HEK293 (cell line): Measurements from ENCODE around the gene EZH2.

ENCODE experiments used
- KLF16 ChIP-seq: fragments of 450-650 bp; formaldehyde crosslinking; IDR thresholded peaks from 2 replicates; pipeline ENCODE4 v1.5.1; 2017; ENCODE audit warnings: missing biosample characterization, missing genetic modification characterization
- MYNN ChIP-seq: fragments of 450-650 bp; formaldehyde crosslinking; IDR thresholded peaks from 2 replicates; pipeline ENCODE4 v1.5.1; 2016; ENCODE audit warnings: missing biosample characterization, missing genetic modification characterization, borderline replicate concordance
- REPIN1 ChIP-seq: fragments of 450-650 bp; formaldehyde crosslinking; IDR thresholded peaks from 2 replicates; pipeline ENCODE4 v1.5.1; 2017; ENCODE audit warnings: missing biosample characterization, missing genetic modification characterization, low read depth
- SP2 ChIP-seq: fragments of 450-650 bp; formaldehyde crosslinking; IDR thresholded peaks from 2 replicates; pipeline ENCODE4 v1.5.1; 2016; ENCODE audit warnings: missing biosample characterization, missing genetic modification characterization
- SP3 ChIP-seq: fragments of 450-650 bp; formaldehyde crosslinking; IDR thresholded peaks from 2 replicates; pipeline ENCODE4 v1.5.1; 2016; ENCODE audit warnings: missing biosample characterization, missing genetic modification characterization
- ZNF24 ChIP-seq: fragments of 450-650 bp; formaldehyde crosslinking; IDR thresholded peaks from 2 replicates; pipeline ENCODE4 v1.5.1; 2016; ENCODE audit warnings: missing biosample characterization, missing genetic modification characterization
- ZNF274 ChIP-seq, 2 experiments: fragments of 200-500 bp in 1 of 2; fragments of 450-650 bp in 1 of 2; sonication (Bioruptor generic) in 1 of 2; formaldehyde crosslinking in 1 of 2; IDR thresholded peaks; 2 replicates each; pipeline versions ENCODE4 v1.5.1 to v1.6.1; 2014 to 2016; ENCODE audit warnings: borderline replicate concordance in 1 of 2, inconsistent platforms in 1 of 2, low read length in 1 of 2, missing biosample characterization in 1 of 2, missing genetic modification characterization in 1 of 2
- ZNF350 ChIP-seq: fragments of 450-650 bp; formaldehyde crosslinking; IDR thresholded peaks from 2 replicates; pipeline ENCODE4 v1.5.0; 2017; ENCODE audit warnings: missing biosample characterization, mild to moderate bottlenecking, missing genetic modification characterization
- ZNF664 ChIP-seq: fragments of 450-650 bp; formaldehyde crosslinking; IDR thresholded peaks from 2 replicates; pipeline ENCODE4 v1.5.1; 2016; ENCODE audit warnings: missing biosample characterization, missing genetic modification characterization
- ZNF747 ChIP-seq: fragments of 450-650 bp; formaldehyde crosslinking; IDR thresholded peaks from 2 replicates; pipeline ENCODE4 v1.5.1; 2016; ENCODE audit warnings: missing biosample characterization, missing genetic modification characterization
- ZNF76 ChIP-seq: fragments of 450-650 bp; formaldehyde crosslinking; IDR thresholded peaks from 2 replicates; pipeline ENCODE4; 2016; ENCODE audit warnings: low read depth, missing biosample characterization, missing genetic modification characterization, borderline replicate concordance
- TF ChIP-seq, protein P1 (sequence below): fragments of 450-650 bp; formaldehyde crosslinking; IDR thresholded peaks from 2 replicates; pipeline ENCODE4 v1.5.1; 2016; ENCODE audit warnings: missing biosample characterization, missing genetic modification characterization
- TF ChIP-seq, protein P2 (sequence below): IDR thresholded peaks from 2 replicates; pipeline ENCODE4 v1.6.1; 2011; ENCODE audit warnings: mild to moderate bottlenecking, low read depth, low read length, borderline replicate concordance
- TF ChIP-seq, protein P3 (sequence below): fragments of 450-650 bp; formaldehyde crosslinking; conservative IDR thresholded peaks from 2 replicates; pipeline ENCODE4 v1.5.1; 2016; ENCODE audit warnings: low read depth, missing biosample characterization, missing genetic modification characterization

DNA sequence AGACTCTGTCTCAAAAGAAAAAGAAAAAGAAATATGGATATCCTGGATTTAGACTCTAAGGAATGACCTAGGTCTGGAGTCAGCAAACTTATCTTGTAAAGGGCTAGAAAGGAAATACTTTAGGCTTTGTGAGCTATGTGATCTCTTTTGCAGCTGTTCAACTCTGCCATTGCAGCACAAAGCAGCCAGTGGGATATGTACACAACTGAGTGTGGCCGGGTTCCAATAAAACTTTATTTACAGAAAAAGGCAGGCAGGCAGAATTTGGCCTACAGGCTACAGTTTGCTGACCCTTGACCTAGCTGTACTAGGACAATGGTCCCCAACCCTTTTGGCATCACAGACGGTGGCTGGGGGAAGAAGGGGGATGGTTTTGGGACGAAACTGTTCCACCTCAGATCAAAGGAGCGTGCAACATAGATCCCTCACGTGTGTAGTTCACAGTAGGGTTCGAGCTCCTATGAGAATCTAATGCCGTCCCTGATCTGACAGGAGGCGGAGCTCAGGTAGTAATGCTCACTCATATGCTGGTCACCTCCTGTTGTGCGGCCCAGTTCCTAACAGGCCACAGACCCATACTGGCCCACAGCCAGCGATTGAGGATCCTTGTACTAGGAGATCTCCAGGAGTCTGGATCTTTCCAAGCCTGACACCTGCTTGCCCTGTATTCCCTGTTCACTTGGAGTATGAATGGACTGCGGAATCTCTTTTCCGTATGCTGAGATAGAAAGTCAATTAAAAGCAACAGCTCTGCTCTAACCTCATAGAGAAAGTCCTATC lies 122.4 kb downstream of the EZH2 start:
- TF ChIP-seq ZNF747 (tag by site-specific recombination) (no peak), SP3 (tag by site-specific recombination) (no peak), KLF16 (tag by site-specific recombination) (no peak), MYNN (tag by site-specific recombination) (no peak), SP2 (tag by site-specific recombination) (no peak), REPIN1 (tag by site-specific recombination) (no peak), ZNF664 (tag by site-specific recombination) (no peak), ZNF76 (tag by site-specific recombination) (no peak), ZNF350 (tag by site-specific recombination) (no peak), ZNF274 (IDR thresholded peaks at IDR 0.05; ENCODE audit: low read length) (no peak), ZNF274 (tag by site-specific recombination; IDR thresholded peaks at IDR 0.05; ENCODE audit: borderline replicate concordance) (no peak), ZNF24 (tag by site-specific recombination) (no peak)
- TF ChIP-seq, protein P1, sequence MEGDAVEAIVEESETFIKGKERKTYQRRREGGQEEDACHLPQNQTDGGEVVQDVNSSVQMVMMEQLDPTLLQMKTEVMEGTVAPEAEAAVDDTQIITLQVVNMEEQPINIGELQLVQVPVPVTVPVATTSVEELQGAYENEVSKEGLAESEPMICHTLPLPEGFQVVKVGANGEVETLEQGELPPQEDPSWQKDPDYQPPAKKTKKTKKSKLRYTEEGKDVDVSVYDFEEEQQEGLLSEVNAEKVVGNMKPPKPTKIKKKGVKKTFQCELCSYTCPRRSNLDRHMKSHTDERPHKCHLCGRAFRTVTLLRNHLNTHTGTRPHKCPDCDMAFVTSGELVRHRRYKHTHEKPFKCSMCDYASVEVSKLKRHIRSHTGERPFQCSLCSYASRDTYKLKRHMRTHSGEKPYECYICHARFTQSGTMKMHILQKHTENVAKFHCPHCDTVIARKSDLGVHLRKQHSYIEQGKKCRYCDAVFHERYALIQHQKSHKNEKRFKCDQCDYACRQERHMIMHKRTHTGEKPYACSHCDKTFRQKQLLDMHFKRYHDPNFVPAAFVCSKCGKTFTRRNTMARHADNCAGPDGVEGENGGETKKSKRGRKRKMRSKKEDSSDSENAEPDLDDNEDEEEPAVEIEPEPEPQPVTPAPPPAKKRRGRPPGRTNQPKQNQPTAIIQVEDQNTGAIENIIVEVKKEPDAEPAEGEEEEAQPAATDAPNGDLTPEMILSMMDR (tag by site-specific recombination) = no peak
- TF ChIP-seq, protein P2, sequence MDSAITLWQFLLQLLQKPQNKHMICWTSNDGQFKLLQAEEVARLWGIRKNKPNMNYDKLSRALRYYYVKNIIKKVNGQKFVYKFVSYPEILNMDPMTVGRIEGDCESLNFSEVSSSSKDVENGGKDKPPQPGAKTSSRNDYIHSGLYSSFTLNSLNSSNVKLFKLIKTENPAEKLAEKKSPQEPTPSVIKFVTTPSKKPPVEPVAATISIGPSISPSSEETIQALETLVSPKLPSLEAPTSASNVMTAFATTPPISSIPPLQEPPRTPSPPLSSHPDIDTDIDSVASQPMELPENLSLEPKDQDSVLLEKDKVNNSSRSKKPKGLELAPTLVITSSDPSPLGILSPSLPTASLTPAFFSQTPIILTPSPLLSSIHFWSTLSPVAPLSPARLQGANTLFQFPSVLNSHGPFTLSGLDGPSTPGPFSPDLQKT = no peak
- TF ChIP-seq, protein P3, sequence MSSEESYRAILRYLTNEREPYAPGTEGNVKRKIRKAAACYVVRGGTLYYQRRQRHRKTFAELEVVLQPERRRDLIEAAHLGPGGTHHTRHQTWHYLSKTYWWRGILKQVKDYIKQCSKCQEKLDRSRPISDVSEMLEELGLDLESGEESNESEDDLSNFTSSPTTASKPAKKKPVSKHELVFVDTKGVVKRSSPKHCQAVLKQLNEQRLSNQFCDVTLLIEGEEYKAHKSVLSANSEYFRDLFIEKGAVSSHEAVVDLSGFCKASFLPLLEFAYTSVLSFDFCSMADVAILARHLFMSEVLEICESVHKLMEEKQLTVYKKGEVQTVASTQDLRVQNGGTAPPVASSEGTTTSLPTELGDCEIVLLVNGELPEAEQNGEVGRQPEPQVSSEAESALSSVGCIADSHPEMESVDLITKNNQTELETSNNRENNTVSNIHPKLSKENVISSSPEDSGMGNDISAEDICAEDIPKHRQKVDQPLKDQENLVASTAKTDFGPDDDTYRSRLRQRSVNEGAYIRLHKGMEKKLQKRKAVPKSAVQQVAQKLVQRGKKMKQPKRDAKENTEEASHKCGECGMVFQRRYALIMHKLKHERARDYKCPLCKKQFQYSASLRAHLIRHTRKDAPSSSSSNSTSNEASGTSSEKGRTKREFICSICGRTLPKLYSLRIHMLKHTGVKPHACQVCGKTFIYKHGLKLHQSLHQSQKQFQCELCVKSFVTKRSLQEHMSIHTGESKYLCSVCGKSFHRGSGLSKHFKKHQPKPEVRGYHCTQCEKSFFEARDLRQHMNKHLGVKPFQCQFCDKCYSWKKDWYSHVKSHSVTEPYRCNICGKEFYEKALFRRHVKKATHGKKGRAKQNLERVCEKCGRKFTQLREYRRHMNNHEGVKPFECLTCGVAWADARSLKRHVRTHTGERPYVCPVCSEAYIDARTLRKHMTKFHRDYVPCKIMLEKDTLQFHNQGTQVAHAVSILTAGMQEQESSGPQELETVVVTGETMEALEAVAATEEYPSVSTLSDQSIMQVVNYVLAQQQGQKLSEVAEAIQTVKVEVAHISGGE (tag by site-specific recombination) = no peak
